WTC11 (cell line): ENCODE results near the gene SSH2. TPM values are rescaled to one million over a fixed set of nuclear protein-coding genes. Genes with fewer than 3 reads are reported as not detected.

Source experiments
- ATAC-seq: fragments of 200-7000 bp; cut with Tn5 transposase; 2 replicates; pipeline ENCODE4 v1.10.0; 2021; ENCODE audit warnings: mild to moderate bottlenecking, moderate library complexity
- CTCF ChIA-PET: fragments of 300-600 bp; sonication (Branson Sonifier 250); formaldehyde crosslinking; loops from one replicate; lab custom pipeline; 2021; ENCODE audit warnings: antibody characterized with exemption; lab: Charles Lee
- POLR2A ChIA-PET: fragments of 350-600 bp; sonication (Branson Sonifier 250); formaldehyde crosslinking; loops from one replicate; lab custom pipeline; 2021; ENCODE audit warnings: antibody characterized with exemption; lab: Charles Lee
- DNase-seq: peaks from one replicate; pipeline ENCODE4 v3.0.0; 2021; ENCODE audit warnings: low spot score
- H3K27ac Mint-ChIP-seq: 2 replicates; pipeline ENCODE4 v1.8.0; 2021; ENCODE audit warnings: mixed read lengths
- H3K27me3 Mint-ChIP-seq: 2 replicates; pipeline ENCODE4 v1.8.0; 2021; ENCODE audit warnings: low read depth, mild to moderate bottlenecking, moderate library complexity, mixed read lengths
- H3K36me3 Mint-ChIP-seq: 2 replicates; pipeline ENCODE4 v1.8.0; 2021; ENCODE audit warnings: mixed read lengths
- H3K4me1 Mint-ChIP-seq: 2 replicates; pipeline ENCODE4 v1.8.0; 2022; ENCODE audit warnings: mixed read lengths
- H3K4me3 Mint-ChIP-seq: 2 replicates; pipeline ENCODE4 v1.8.0; 2021; ENCODE audit warnings: mild to moderate bottlenecking, moderate library complexity, mixed read lengths
- H3K9me3 Mint-ChIP-seq: 2 replicates; pipeline ENCODE4 v1.8.0; 2021; ENCODE audit warnings: mixed read lengths
- AFF4 ChIP-seq: sonication (generic); formaldehyde crosslinking; IDR thresholded peaks from 2 replicates; pipeline ENCODE4 v1.8.1; 2023; ENCODE audit warnings: mild to moderate bottlenecking, missing genetic modification reagents, borderline replicate concordance
- ATF1 ChIP-seq: sonication (generic); formaldehyde crosslinking; IDR thresholded peaks from 2 replicates; pipeline ENCODE4 v1.8.1; 2023; ENCODE audit warnings: mild to moderate bottlenecking, moderate library complexity, missing genetic modification reagents
- CREB1 ChIP-seq: sonication (generic); formaldehyde crosslinking; IDR thresholded peaks from 2 replicates; pipeline ENCODE4 v1.8.0; 2023; ENCODE audit warnings: mild to moderate bottlenecking, missing genetic modification reagents
- FOXP1 ChIP-seq: sonication (generic); formaldehyde crosslinking; IDR thresholded peaks from 2 replicates; pipeline ENCODE4 v1.8.0; 2022; ENCODE audit warnings: missing genetic modification reagents, mild to moderate bottlenecking, moderate library complexity, borderline replicate concordance
- GABPB1 ChIP-seq: sonication (generic); formaldehyde crosslinking; IDR thresholded peaks from 2 replicates; pipeline ENCODE4 v1.8.1; 2023; ENCODE audit warnings: mild to moderate bottlenecking, missing genetic modification reagents
- IRF2 ChIP-seq: sonication (generic); formaldehyde crosslinking; IDR thresholded peaks from 2 replicates; pipeline ENCODE4 v1.8.0; 2022; ENCODE audit warnings: low read depth, missing genetic modification reagents, borderline replicate concordance
- JAZF1 ChIP-seq: fragments of 250-450 bp; sonication (Bioruptor Pico); IDR thresholded peaks from 2 replicates; pipeline ENCODE4 v1.9.0; 2021; ENCODE audit warnings: moderate library complexity, mild to moderate bottlenecking, inconsistent platforms
- MAX ChIP-seq: sonication (generic); formaldehyde crosslinking; IDR thresholded peaks from 2 replicates; pipeline ENCODE4 v1.8.0; 2022; ENCODE audit warnings: mild to moderate bottlenecking, missing genetic modification reagents
- NR2C2 ChIP-seq: sonication (generic); formaldehyde crosslinking; IDR thresholded peaks from 2 replicates; pipeline ENCODE4 v1.8.0; 2022; ENCODE audit warnings: mild to moderate bottlenecking, missing genetic modification reagents
- NR3C1 ChIP-seq: sonication (generic); formaldehyde crosslinking; conservative IDR thresholded peaks from 2 replicates; pipeline ENCODE4 v1.8.1; 2023; ENCODE audit warnings: low read depth, mild to moderate bottlenecking, missing genetic modification reagents
- USF1 ChIP-seq: sonication (generic); formaldehyde crosslinking; IDR thresholded peaks from 2 replicates; pipeline ENCODE4 v1.8.0; 2022; ENCODE audit warnings: mild to moderate bottlenecking, missing genetic modification reagents
- ZNF219 ChIP-seq: sonication (generic); formaldehyde crosslinking; IDR thresholded peaks from 2 replicates; pipeline ENCODE4 v1.8.0; 2023; ENCODE audit warnings: missing genetic modification reagents, mild to moderate bottlenecking, borderline replicate concordance
- ZNF281 ChIP-seq: sonication (generic); formaldehyde crosslinking; IDR thresholded peaks from 2 replicates; pipeline ENCODE4 v1.8.0; 2023; ENCODE audit warnings: mild to moderate bottlenecking, missing genetic modification reagents
- ZNF512 ChIP-seq: sonication (generic); formaldehyde crosslinking; IDR thresholded peaks from 2 replicates; pipeline ENCODE4 v1.8.1; 2022; ENCODE audit warnings: missing genetic modification reagents, borderline replicate concordance
- ZNF671 ChIP-seq: fragments of 250-450 bp; sonication (Bioruptor Pico); IDR thresholded peaks from 2 replicates; pipeline ENCODE4 v1.8.0; 2021; ENCODE audit warnings: mild to moderate bottlenecking
- total RNA-seq: library from RNA; stranded (reverse); gene quantifications from 3 replicates; pipeline ENCODE4 v1.2.3, GENCODE V29; 2021

SSH2 gene
- total RNA-seq, 1 experiment from 2014 or later, result 14.3 TPM

GRCh38 chr17:29585080-29585751 lies 344.8 kb downstream of the SSH2 start:
- no peak overlapping the region for H3K4me3 Mint-ChIP-seq
- H3K27ac Mint-ChIP-seq, result no peak overlapping the region
- no peaks in the 10 kb centered on the region for H3K9me3 Mint-ChIP-seq
- H3K27me3 Mint-ChIP-seq, result peaks cover 4% of the 10 kb centered on the region; the same call in 1 of the 2 replicates
- DNase-seq, result no peak
- peak; percentile 7 for ATAC-seq
- peaks cover 22% of the 10 kb centered on the region for H3K36me3 Mint-ChIP-seq
- CTCF ChIA-PET, result interaction anchor here (1.0 to 3.4 kb wide), 11 partner anchors 9 to 508 kb away, joined by 3 to 32 read pairs (median 5); partner anchors contain the start of gene TP53I13
- TF ChIP-seq GABPB1 (no peak), MAX (CRISPR knock-in tag) (no peak), NR2C2 (CRISPR knock-in tag) (no peak), JAZF1 (CRISPR knock-in tag) (no peak), ZNF512 (CRISPR knock-in tag) (no peak)
- peaks cover 43% of the 10 kb centered on the region for H3K4me1 Mint-ChIP-seq
- POLR2A ChIA-PET, result no interaction called here

- ATAC-seq (no peak), DNase-seq (no peak)
- Mint-ChIP-seq H3K36me3 (peaks cover 27% of the 10 kb centered on the region), H3K4me1 (peaks cover 39% of the 10 kb centered on the region), H3K9me3 (no peaks in the 10 kb centered on the region), H3K27me3 (no peaks in the 10 kb centered on the region), H3K4me3 (no peak overlapping the region; the same call in 1 of the 2 replicates), H3K27ac (peak overlapping the region; percentile 60; the same call in 1 of the 2 replicates)
- peak; percentile 71; the same call in 1 of the 2 replicates for TF ChIP-seq ZNF281
- no peak for TF ChIP-seq ZNF671 (CRISPR knock-in tag)
- ChIA-PET POLR2A (no interaction called here), CTCF (interaction anchor here (0.6 to 3.4 kb wide), 11 partner anchors 8 to 1523 kb away, joined by 3 to 32 read pairs (median 6); partner anchors contain the start of genes ABHD15 and ANKRD13B)
Measured at GRCh38 chr17:29584452-29585079, 345.5 kb downstream of the SSH2 start.

GRCh38 chr17:29583324-29584248 lies 346.4 kb downstream of the SSH2 start:
- Mint-ChIP-seq H3K4me1 (peaks cover 39% of the 10 kb centered on the region), H3K27me3 (no peaks in the 10 kb centered on the region), H3K4me3 (no peak overlapping the region), H3K27ac (no peak overlapping the region), H3K36me3 (peaks cover 29% of the 10 kb centered on the region), H3K9me3 (no peaks in the 10 kb centered on the region)
- ChIA-PET POLR2A (no interaction called here), CTCF (interaction anchor here (0.9 to 3.4 kb wide), 7 partner anchors 9 to 34 kb away, joined by 4 to 32 read pairs (median 7); partner anchors contain the start of genes ABHD15 and ANKRD13B)
- DNase-seq, result no peak
- no peak for ATAC-seq
- no peak for TF ChIP-seq CREB1

- ChIA-PET CTCF (no interaction called here), POLR2A (no interaction called here)
- no peak for ATAC-seq
- TF ChIP-seq ZNF219 (no peak), ATF1 (CRISPR knock-in tag) (no peak), AFF4 (no peak), FOXP1 (CRISPR knock-in tag) (no peak), NR3C1 (CRISPR knock-in tag) (no peak), USF1 (CRISPR knock-in tag) (no peak), IRF2 (no peak)
Measured at GRCh38 chr17:29582772-29583171, 347.3 kb downstream of the SSH2 start.

More at GRCh38 chr17:29582772-29583171, 347.3 kb downstream of the SSH2 start:
- H3K36me3 Mint-ChIP-seq, result peaks cover 30% of the 10 kb centered on the region
- H3K27me3 Mint-ChIP-seq, result no peaks in the 10 kb centered on the region
- no peak overlapping the region for H3K4me3 Mint-ChIP-seq
- H3K27ac Mint-ChIP-seq, result no peak overlapping the region
- H3K4me1 Mint-ChIP-seq, result peaks cover 32% of the 10 kb centered on the region
- H3K9me3 Mint-ChIP-seq, result no peaks in the 10 kb centered on the region
- DNase-seq, result no peak
